NCI-H1436 (cell line): Measurements from ENCODE around the gene TMEM26.
"Not testable (repeated sequence)": the region's sequence is repeated elsewhere in the genome, so short reads cannot be mapped to it uniquely, and the experiment has no call there.

Experiments used
- DNase-seq: peaks from one replicate; lab custom pipeline; 2025; lab: John Stamatoyannopoulos, UW

The TMEM26 gene

GRCh38 chr10:61398366-61399129 is 54.6 kb downstream of the TMEM26 start:
- no peak for DNase-seq

- DNase-seq = no peak
These were observed 55.8 kb downstream of the TMEM26 start for GRCh38 chr10:61397175-61397986.

GRCh38 chr10:61391281-61391680 is 61.9 kb downstream of the TMEM26 start:
- DNase-seq = no peak

GRCh38 chr10:61390851-61391250 is 62.3 kb downstream of the TMEM26 start:
- no peak for DNase-seq

GRCh38 chr10:61389887-61390286 is 63.3 kb downstream of the TMEM26 start:
- DNase-seq = no peak

- DNase-seq = not testable (repeated sequence)
These were observed 64.2 kb downstream of the TMEM26 start for GRCh38 chr10:61388986-61389385.

GRCh38 chr10:61385231-61386001 is 67.8 kb downstream of the TMEM26 start:
- no peak for DNase-seq

- DNase-seq = not testable (repeated sequence)
These were observed 72.0 kb downstream of the TMEM26 start for GRCh38 chr10:61381153-61381552.

- no peak for DNase-seq
These were observed 74.3 kb downstream of the TMEM26 start for GRCh38 chr10:61378865-61379264.

- no peak for DNase-seq
These were observed 76.2 kb downstream of the TMEM26 start for GRCh38 chr10:61376908-61377368.

GRCh38 chr10:61376377-61376776 is 76.8 kb downstream of the TMEM26 start:
- DNase-seq = no peak

GRCh38 chr10:61366365-61366764 is 86.8 kb downstream of the TMEM26 start:
- DNase-seq = no peak

GRCh38 chr10:61364619-61365018 is 88.6 kb downstream of the TMEM26 start:
- no peak for DNase-seq

GRCh38 chr10:61363006-61363405 is 90.2 kb downstream of the TMEM26 start:
- no peak for DNase-seq

GRCh38 chr10:61359452-61359851 is 93.7 kb downstream of the TMEM26 start:
- DNase-seq = no peak

- no peak for DNase-seq
These were observed 95.5 kb downstream of the TMEM26 start for GRCh38 chr10:61357687-61358086.
